Gastrocnemius medialis (tissue), 4 donors: Measurements from ENCODE around the gene CDRT4. TPM values are rescaled to one million over a fixed set of nuclear protein-coding genes. Genes with fewer than 3 reads are reported as not detected.
A peak's percentile ranks its signal among the peaks of the same experiment; 100 is the strongest.
"Not testable (repeated sequence)": the region's sequence is repeated elsewhere in the genome, so short reads cannot be mapped to it uniquely, and the experiment has no call there.

Experiments used
- ATAC-seq, 2 donors: fragments of 150-250 bp; one replicate each; pipeline ENCODE4 v1.9.1; 2016
- DNase-seq, 2 donors: peaks; one replicate each; pipeline ENCODE4 v3.0.0-alpha.2; 2019
- H3K27ac ChIP-seq, 4 donors: fragments of 200-600 bp; sonication (generic); 1 replicate in 1 of 4; 2 replicates in 3 of 4; pipeline ENCODE4 v1.5.1; 2016 to 2018; ENCODE audit warnings: mild to moderate bottlenecking in 2 of 4, moderate library complexity in 1 of 4
- H3K27me3 ChIP-seq, 3 donors: fragments of 200-600 bp; sonication (generic) in 2 of 3; 1 replicate in 1 of 3; 2 replicates in 2 of 3; pipeline versions ENCODE4 v1.5.1 to v1.6.0; 2016 to 2019; ENCODE audit warnings: mild to moderate bottlenecking in 1 of 3, moderate library complexity in 1 of 3
- H3K36me3 ChIP-seq, 2 donors: fragments of 200-600 bp; sonication (generic) in 1 of 2; one replicate each; pipeline ENCODE4 v1.5.1; 2017 to 2018
- H3K4me1 ChIP-seq, 2 donors: fragments of 200-600 bp; sonication (generic) in 1 of 2; one replicate each; pipeline ENCODE4 v1.5.1; 2016 to 2017; ENCODE audit warnings: mild to moderate bottlenecking in 2 of 2
- H3K4me3 ChIP-seq, 4 donors: fragments of 200-600 bp; sonication (generic) in 3 of 4; 1 replicate in 1 of 4; 2 replicates in 3 of 4; pipeline ENCODE4 v1.5.1; 2016 to 2019; ENCODE audit warnings: mild to moderate bottlenecking in 2 of 4
- H3K9me3 ChIP-seq, 3 donors: fragments of 200-600 bp; sonication (generic) in 2 of 3; 1 replicate in 1 of 3; 2 replicates in 2 of 3; pipeline ENCODE4 v1.5.1; 2016 to 2019
- CTCF ChIP-seq, 5 experiments: fragments of 450-650 bp in 3 of 5; fragments of 200-600 bp in 2 of 5; sonication (generic) in 2 of 5; IDR thresholded peaks in 4 of 5; conservative IDR thresholded peaks in 1 of 5; 1 replicate in 4 of 5; 2 replicates in 1 of 5; pipeline ENCODE4 v1.5.1; 2016 to 2019; ENCODE audit warnings: antibody characterized with exemption in 5 of 5, mild to moderate bottlenecking in 3 of 5, moderate library complexity in 3 of 5
- POLR2A ChIP-seq, 2 donors: fragments of 450-650 bp; IDR thresholded peaks; one replicate each; pipeline ENCODE4 v1.6.1; 2017; ENCODE audit warnings: antibody characterized with exemption in 2 of 2, mild to moderate bottlenecking in 2 of 2, moderate library complexity in 2 of 2
- in situ Hi-C, 4 donors: fragments of 200-750 bp; cut with MboI; loops; one replicate each; pipeline versions ENCODE4 v1.15.0 to v1.8.0; 2017; ENCODE audit warnings: low sequenced_read_pairs in 4 of 4
- intact Hi-C: fragments of 100-400 bp; cut with DNase I; formaldehyde crosslinking; loops from one replicate; pipeline ENCODE4 v1.15.1; 2023; ENCODE audit warnings: low total_unique reads
- total RNA-seq, 4 donors: library from RNA; depleted of rRNA; stranded (reverse); fragments of >200 nt; gene quantifications; one replicate each; pipeline versions ENCODE4 v1.1.0 to v1.2.3, GENCODE V29; 2016

Gene CDRT4
- total RNA-seq, 4 donors from 2014 or later: 0.66 to 2.0 (median 1.00) TPM

- Histone ChIP-seq H3K4me1 (peaks cover 19 to 37% of the 10 kb centered on the region in 2 donors), H3K36me3 (no peaks in the 10 kb centered on the region), H3K27me3 (no peaks in the 10 kb centered on the region), H3K4me3 (no peak overlapping the region), H3K27ac (no peak overlapping the region), H3K9me3 (no peaks in the 10 kb centered on the region)
- DNase-seq (no peak), ATAC-seq (no peak)
- in situ Hi-C loops (no loop called here), intact Hi-C loops (no loop called here)
- no peak for TF ChIP-seq POLR2A (IDR thresholded peaks at IDR 0.05)
These were observed 21.4 kb downstream of the CDRT4 start for GRCh38 chr17:15446036-15446435.

GRCh38 chr17:15444805-15445204 is 22.6 kb downstream of the CDRT4 start:
- DNase-seq (no peak), ATAC-seq (no peak)
- H3K9me3 ChIP-seq: no peaks in the 10 kb centered on the region
- H3K27ac ChIP-seq: peak overlapping the region in 2 of 4 donors; percentile 3 to 27
- TF ChIP-seq POLR2A (IDR thresholded peaks at IDR 0.05): no peak
- TF ChIP-seq CTCF (IDR thresholded peaks at IDR 0.05 in 4 of 5, conservative IDR thresholded peaks at IDR 0.05 in 1 of 5): no peak
- in situ Hi-C loops: no loop called here
- no peak overlapping the region for H3K4me3 ChIP-seq
- H3K27me3 ChIP-seq: no peaks in the 10 kb centered on the region
- intact Hi-C loops: no loop called here
- H3K36me3 ChIP-seq: no peaks in the 10 kb centered on the region
- peaks cover 19 to 37% of the 10 kb centered on the region in 2 donors for H3K4me1 ChIP-seq

GRCh38 chr17:15442311-15443180 is 24.9 kb downstream of the CDRT4 start:
- Histone ChIP-seq H3K27me3 (no peaks in the 10 kb centered on the region), H3K27ac (no peak overlapping the region), H3K4me3 (no peak overlapping the region), H3K9me3 (no peaks in the 10 kb centered on the region), H3K36me3 (no peaks in the 10 kb centered on the region), H3K4me1 (peaks cover 9 to 21% of the 10 kb centered on the region in 2 donors)
- TF ChIP-seq CTCF (IDR thresholded peaks at IDR 0.05 in 4 of 5, conservative IDR thresholded peaks at IDR 0.05 in 1 of 5) (no peak), POLR2A (IDR thresholded peaks at IDR 0.05) (no peak)
- ATAC-seq: no peak
- in situ Hi-C loops: no loop called here
- intact Hi-C loops: no loop called here
- DNase-seq: no peak

GRCh38 chr17:15441315-15441714 is 26.1 kb downstream of the CDRT4 start:
- no peak for DNase-seq
- Histone ChIP-seq H3K27ac (no peak overlapping the region), H3K4me3 (no peak overlapping the region), H3K4me1 (peaks cover 11 to 17% of the 10 kb centered on the region in 2 donors), H3K36me3 (no peaks in the 10 kb centered on the region), H3K27me3 (no peaks in the 10 kb centered on the region), H3K9me3 (no peaks in the 10 kb centered on the region)
- no peak for TF ChIP-seq POLR2A (IDR thresholded peaks at IDR 0.05)
- no peak for TF ChIP-seq CTCF (IDR thresholded peaks at IDR 0.05 in 4 of 5, conservative IDR thresholded peaks at IDR 0.05 in 1 of 5)
- in situ Hi-C loops (no loop called here), intact Hi-C loops (no loop called here)
- ATAC-seq: no peak

- Histone ChIP-seq H3K36me3 (no peaks in the 10 kb centered on the region), H3K4me1 (peaks cover 18 to 21% of the 10 kb centered on the region in 2 donors), H3K27me3 (no peaks in the 10 kb centered on the region), H3K9me3 (no peaks in the 10 kb centered on the region), H3K27ac (no peak overlapping the region), H3K4me3 (no peak overlapping the region)
- TF ChIP-seq CTCF (IDR thresholded peaks at IDR 0.05 in 4 of 5, conservative IDR thresholded peaks at IDR 0.05 in 1 of 5) (no peak), POLR2A (IDR thresholded peaks at IDR 0.05) (no peak)
- DNase-seq (no peak), ATAC-seq (no peak)
- intact Hi-C loops (no loop called here), in situ Hi-C loops (no loop called here)
These were observed 27.1 kb downstream of the CDRT4 start for GRCh38 chr17:15440347-15440746.

- H3K27me3 ChIP-seq, H3K36me3 ChIP-seq, DNase-seq, intact Hi-C loops, H3K27ac ChIP-seq, H3K4me3 ChIP-seq, H3K9me3 ChIP-seq, ATAC-seq, in situ Hi-C loops: not testable (repeated sequence)
- H3K4me1 ChIP-seq: peaks cover 22 to 30% of the 10 kb centered on the region in 2 donors
These were observed 28.0 kb downstream of the CDRT4 start for GRCh38 chr17:15439205-15439985.
